Gastroesophageal sphincter (tissue), 4 donors: ENCODE data around the gene ANKRA2. TPM values are rescaled to one million over a fixed set of nuclear protein-coding genes. Genes with fewer than 3 reads are reported as not detected.
A peak's percentile ranks its signal among the peaks of the same experiment; 100 is the strongest.

Experiments
- ATAC-seq: fragments of 150-250 bp; one replicate; pipeline ENCODE4 v1.9.1; 2016; ENCODE audit warnings: mild to moderate bottlenecking, moderate library complexity
- H3K27ac ChIP-seq, 4 donors: fragments of 200-600 bp; sonication (generic) in 3 of 4; 1 replicate in 3 of 4; 2 replicates in 1 of 4; pipeline ENCODE4 v1.5.1; 2016 to 2019
- H3K27me3 ChIP-seq: fragments of 200-600 bp; sonication (generic); one replicate; pipeline ENCODE4 v1.5.1; 2019
- H3K36me3 ChIP-seq, 2 donors: fragments of 200-600 bp; sonication (generic); one replicate each; pipeline ENCODE4 v1.5.1; 2019; ENCODE audit warnings: control low read depth in 1 of 2
- H3K4me1 ChIP-seq, 3 donors: fragments of 200-600 bp; sonication (generic); 1 replicate in 2 of 3; 2 replicates in 1 of 3; pipeline ENCODE4 v1.5.1; 2016 to 2019; ENCODE audit warnings: control low read depth in 2 of 3
- H3K4me3 ChIP-seq, 2 donors: fragments of 200-600 bp; sonication (generic); one replicate each; pipeline ENCODE4 v1.5.1; 2019; ENCODE audit warnings: mild to moderate bottlenecking in 1 of 2, moderate library complexity in 1 of 2
- H3K9me3 ChIP-seq, 3 donors: fragments of 200-600 bp; sonication (generic); one replicate each; pipeline ENCODE4 v1.5.1; 2017 to 2019; ENCODE audit warnings: control low read depth in 2 of 3
- CTCF ChIP-seq, 4 experiments: fragments of 200-600 bp in 2 of 4; fragments of 450-650 bp in 2 of 4; sonication (generic) in 1 of 4; IDR thresholded peaks; one replicate each; pipeline ENCODE4 v1.5.1; 2017 to 2019; ENCODE audit warnings: antibody characterized with exemption in 4 of 4, mild to moderate bottlenecking in 2 of 4, moderate library complexity in 2 of 4
- EP300 ChIP-seq: sonication (generic); formaldehyde crosslinking; IDR thresholded peaks from one replicate; pipeline ENCODE4 v1.6.1; 2017; ENCODE audit warnings: antibody characterized with exemption, mild to moderate bottlenecking
- POLR2A ChIP-seq, 2 donors: fragments of 450-650 bp; IDR thresholded peaks; one replicate each; pipeline ENCODE4 v1.6.1; 2017; ENCODE audit warnings: antibody characterized with exemption in 2 of 2, mild to moderate bottlenecking in 2 of 2, moderate library complexity in 1 of 2
- POLR2AphosphoS5 ChIP-seq: sonication (generic); formaldehyde crosslinking; IDR thresholded peaks from one replicate; pipeline ENCODE4 v1.6.1; 2017; ENCODE audit warnings: antibody characterized with exemption
- WGBS, 2 donors: methylation state at CpG; one replicate each; pipeline ENCODE4 v1.1.5; 2018; ENCODE audit warnings: low coverage in 1 of 2; 5-methylcytosine and 5-hydroxymethylcytosine counted together
- total RNA-seq, 4 donors: library from RNA; depleted of rRNA; stranded (reverse); fragments of >200 nt; gene quantifications; one replicate each; pipeline ENCODE4 v1.1.0, GENCODE V29; 2016

ANKRA2 gene
- total RNA-seq, 4 donors from 2014 or later = 18.3 to 55.3 (median 28.2) TPM

DNA sequence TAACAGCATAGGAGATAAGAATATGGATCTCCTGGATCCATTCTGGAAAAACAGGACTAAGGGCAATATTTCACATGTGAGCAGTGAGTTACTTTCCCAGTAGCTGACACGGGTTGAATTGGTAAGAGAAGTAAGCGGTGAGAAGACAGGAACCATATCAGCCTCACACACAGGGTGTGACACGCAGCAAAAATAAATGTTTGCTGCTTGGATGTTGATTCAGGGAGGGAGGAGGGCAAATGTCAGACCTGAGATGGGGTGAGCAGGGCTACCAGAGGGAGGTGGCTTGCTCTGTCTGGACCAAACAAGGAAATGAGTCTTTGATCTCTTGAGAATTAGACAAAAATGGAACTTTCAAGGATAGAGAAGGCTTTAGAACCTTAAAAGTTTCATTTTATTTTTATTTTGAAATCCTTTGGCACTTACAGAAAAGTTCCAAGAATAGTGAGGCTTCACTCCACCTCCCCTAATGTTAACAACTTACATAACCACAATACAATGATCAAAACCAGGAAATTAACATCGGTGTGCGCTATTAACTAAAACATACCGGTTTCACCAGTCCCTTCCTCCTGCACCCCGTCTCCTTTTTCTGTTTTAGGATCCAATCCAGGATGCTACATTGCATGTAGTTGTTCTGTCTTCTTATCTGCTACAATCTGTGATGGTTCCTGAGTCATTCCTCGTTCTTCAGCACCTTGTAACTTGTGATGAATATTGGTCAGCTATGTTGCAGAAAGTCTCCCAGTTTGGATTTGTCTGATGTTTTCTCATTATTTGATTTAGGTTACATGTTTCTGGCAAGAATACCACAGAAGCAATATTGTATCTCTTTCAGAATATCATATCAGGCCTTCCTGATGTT, 40.0 kb upstream of the ANKRA2 start:
- no peaks in the 10 kb centered on the region for H3K36me3 ChIP-seq
- no peaks in the 10 kb centered on the region for H3K27me3 ChIP-seq
- 70 to 87% methylated on average over 6 to 8 of the region's 8 CpGs for WGBS, 2 donors
- no peak for TF ChIP-seq POLR2A (IDR thresholded peaks at IDR 0.05)
- TF ChIP-seq POLR2AphosphoS5 = no peak
- TF ChIP-seq EP300 = no peak
- TF ChIP-seq CTCF (IDR thresholded peaks at IDR 0.05) = no peak
- no peak overlapping the region for H3K4me3 ChIP-seq
- ATAC-seq = no peak
- H3K27ac ChIP-seq = no peak overlapping the region
- H3K9me3 ChIP-seq = peaks cover 0 to 6% (median 0%) of the 10 kb centered on the region in 3 donors
- H3K4me1 ChIP-seq = no peaks in the 10 kb centered on the region

GRCh38 chr5:73603998-73604397, 38.6 kb upstream of the ANKRA2 start:
- Histone ChIP-seq H3K4me1 (no peaks in the 10 kb centered on the region), H3K36me3 (no peaks in the 10 kb centered on the region), H3K27me3 (no peaks in the 10 kb centered on the region), H3K9me3 (peaks cover 0 to 6% (median 0%) of the 10 kb centered on the region in 3 donors), H3K4me3 (no peak overlapping the region), H3K27ac (no peak overlapping the region)
- 81 to 85% methylated on average over 5 of the region's 5 CpGs for WGBS, 2 donors
- no peak for TF ChIP-seq POLR2A (IDR thresholded peaks at IDR 0.05)
- ATAC-seq = no peak

- no peak for ATAC-seq
- H3K4me1 ChIP-seq = no peaks in the 10 kb centered on the region
- 80 to 90% methylated on average over 3 of the region's 3 CpGs for WGBS, 2 donors
- no peaks in the 10 kb centered on the region for H3K27me3 ChIP-seq
- peaks cover 0 to 6% (median 0%) of the 10 kb centered on the region in 3 donors for H3K9me3 ChIP-seq
- H3K4me3 ChIP-seq = no peak overlapping the region
- TF ChIP-seq POLR2A (IDR thresholded peaks at IDR 0.05) (no peak), EP300 (no peak), CTCF (IDR thresholded peaks at IDR 0.05) (no peak), POLR2AphosphoS5 (no peak)
- H3K36me3 ChIP-seq = no peaks in the 10 kb centered on the region
- no peak overlapping the region for H3K27ac ChIP-seq
Observed at GRCh38 chr5:73599380-73599779, 33.9 kb upstream of the ANKRA2 start.

GRCh38 chr5:73596705-73597328, 31.4 kb upstream of the ANKRA2 start:
- H3K27me3 ChIP-seq = no peaks in the 10 kb centered on the region
- no peaks in the 10 kb centered on the region for H3K4me1 ChIP-seq
- no peaks in the 10 kb centered on the region for H3K36me3 ChIP-seq
- no peak for ATAC-seq
- no peak overlapping the region for H3K4me3 ChIP-seq
- H3K9me3 ChIP-seq = peaks cover 0 to 2% (median 0%) of the 10 kb centered on the region in 3 donors
- TF ChIP-seq POLR2AphosphoS5 = no peak
- peak in 1 of 4 experiments; percentile 25 for TF ChIP-seq CTCF (IDR thresholded peaks at IDR 0.05)
- H3K27ac ChIP-seq = no peak overlapping the region

DNA sequence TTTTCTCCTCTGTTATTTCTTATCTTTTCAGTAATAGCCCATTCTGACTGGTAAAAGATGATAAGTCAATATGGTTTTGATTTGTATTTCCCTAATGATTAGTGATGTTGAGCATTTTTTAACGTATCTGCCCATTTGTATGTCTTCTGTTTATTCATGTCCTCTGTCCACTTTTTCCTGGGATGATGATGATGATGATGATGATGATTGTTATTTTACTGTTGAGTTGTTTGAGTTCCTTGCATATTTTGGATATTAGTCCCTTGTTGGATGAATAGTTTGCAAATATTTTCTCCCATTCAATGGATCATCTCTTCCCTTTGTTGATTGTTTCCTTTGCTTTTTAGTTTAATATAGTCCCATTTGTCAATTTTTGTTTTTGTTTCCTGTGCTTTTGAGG, 27.1 kb upstream of the ANKRA2 start:
- Histone ChIP-seq H3K27me3 (no peaks in the 10 kb centered on the region), H3K9me3 (no peaks in the 10 kb centered on the region), H3K4me1 (peaks cover 0 to 7% (median 0%) of the 10 kb centered on the region in 3 donors), H3K27ac (no peak overlapping the region), H3K4me3 (no peak overlapping the region), H3K36me3 (no peaks in the 10 kb centered on the region)
- 14 to 35% methylated on average over 1 of the region's 1 CpG for WGBS, 2 donors
- no peak for TF ChIP-seq POLR2A (IDR thresholded peaks at IDR 0.05)
- TF ChIP-seq POLR2AphosphoS5 = no peak
- TF ChIP-seq CTCF (IDR thresholded peaks at IDR 0.05) = no peak
- no peak for TF ChIP-seq EP300
- no peak for ATAC-seq
